Ishikawa (cell line): ENCODE measurements around the gene FBXO21.

ENCODE experiments used
- CEBPB ChIP-seq: IDR thresholded peaks from 2 replicates; pipeline ENCODE4 v1.6.1; 2012
- CREB1 ChIP-seq: IDR thresholded peaks from 2 replicates; pipeline ENCODE4 v1.6.1; 2012; ENCODE audit warnings: low read depth
- EGR1 ChIP-seq: IDR thresholded peaks from 2 replicates; pipeline ENCODE4 v1.6.1; 2012
- EP300 ChIP-seq: IDR thresholded peaks from 2 replicates; pipeline ENCODE4 v1.6.1; 2012; ENCODE audit warnings: borderline replicate concordance
- FOXM1 ChIP-seq: IDR thresholded peaks from 2 replicates; pipeline ENCODE4 v1.6.1; 2012; ENCODE audit warnings: low read depth, borderline replicate concordance
- NFIC ChIP-seq: IDR thresholded peaks from 2 replicates; pipeline ENCODE4 v1.6.1; 2012
- RAD21 ChIP-seq: IDR thresholded peaks from 2 replicates; pipeline ENCODE4 v1.6.1; 2012; ENCODE audit warnings: low read depth
- TAF1 ChIP-seq: IDR thresholded peaks from 2 replicates; pipeline ENCODE4 v1.6.1; 2012; ENCODE audit warnings: low read depth, mild to moderate bottlenecking
- TCF12 ChIP-seq: IDR thresholded peaks from 2 replicates; pipeline ENCODE4 v1.6.1; 2012; ENCODE audit warnings: low read depth
- TEAD4 ChIP-seq: IDR thresholded peaks from 2 replicates; pipeline ENCODE4 v1.6.1; 2012
- YY1 ChIP-seq: IDR thresholded peaks from 2 replicates; pipeline ENCODE4 v1.6.1; 2012; ENCODE audit warnings: low read depth
- ZBTB7A ChIP-seq: IDR thresholded peaks from 2 replicates; pipeline ENCODE4 v1.6.1; 2012; ENCODE audit warnings: low read depth
- TF ChIP-seq, protein P1 (sequence below): IDR thresholded peaks from 2 replicates; pipeline ENCODE4 v1.6.1; 2012; ENCODE audit warnings: low read depth, mild to moderate bottlenecking
- TF ChIP-seq, protein P2 (sequence below): IDR thresholded peaks from 2 replicates; pipeline ENCODE4 v1.6.1; 2012
- TF ChIP-seq, protein P3 (sequence below): IDR thresholded peaks from 2 replicates; pipeline ENCODE4 v1.6.1; 2012

The FBXO21 gene

DNA sequence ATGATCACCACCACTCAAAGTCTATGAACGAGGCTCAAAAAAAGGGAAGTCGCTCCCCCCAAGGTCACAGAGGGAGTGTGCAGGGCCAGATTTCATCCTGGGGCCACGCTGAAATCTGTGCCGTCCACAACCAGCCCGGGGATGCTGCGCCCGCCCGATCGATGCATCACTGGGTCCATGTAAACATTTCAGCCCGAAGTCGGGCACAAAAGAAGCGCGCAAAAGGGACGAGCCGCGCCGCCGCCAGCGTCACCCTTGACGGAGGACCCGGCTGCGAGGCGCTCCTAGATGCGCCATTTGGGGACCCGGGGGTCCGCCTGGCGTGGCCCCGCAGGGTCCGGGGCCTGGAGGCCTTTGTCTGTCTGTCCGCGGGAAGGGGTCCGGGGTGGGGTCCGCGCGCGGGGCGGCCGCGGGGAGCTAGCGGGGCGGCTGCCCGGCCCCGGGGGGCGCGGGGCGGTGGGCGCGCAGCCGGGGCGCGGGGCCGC lies 503 bp downstream of the FBXO21 start:
- TF ChIP-seq TCF12 (no peak), RAD21 (no peak), TAF1 (no peak), CREB1 (no peak), TEAD4 (no peak), FOXM1 (no peak), EP300 (no peak)

DNA sequence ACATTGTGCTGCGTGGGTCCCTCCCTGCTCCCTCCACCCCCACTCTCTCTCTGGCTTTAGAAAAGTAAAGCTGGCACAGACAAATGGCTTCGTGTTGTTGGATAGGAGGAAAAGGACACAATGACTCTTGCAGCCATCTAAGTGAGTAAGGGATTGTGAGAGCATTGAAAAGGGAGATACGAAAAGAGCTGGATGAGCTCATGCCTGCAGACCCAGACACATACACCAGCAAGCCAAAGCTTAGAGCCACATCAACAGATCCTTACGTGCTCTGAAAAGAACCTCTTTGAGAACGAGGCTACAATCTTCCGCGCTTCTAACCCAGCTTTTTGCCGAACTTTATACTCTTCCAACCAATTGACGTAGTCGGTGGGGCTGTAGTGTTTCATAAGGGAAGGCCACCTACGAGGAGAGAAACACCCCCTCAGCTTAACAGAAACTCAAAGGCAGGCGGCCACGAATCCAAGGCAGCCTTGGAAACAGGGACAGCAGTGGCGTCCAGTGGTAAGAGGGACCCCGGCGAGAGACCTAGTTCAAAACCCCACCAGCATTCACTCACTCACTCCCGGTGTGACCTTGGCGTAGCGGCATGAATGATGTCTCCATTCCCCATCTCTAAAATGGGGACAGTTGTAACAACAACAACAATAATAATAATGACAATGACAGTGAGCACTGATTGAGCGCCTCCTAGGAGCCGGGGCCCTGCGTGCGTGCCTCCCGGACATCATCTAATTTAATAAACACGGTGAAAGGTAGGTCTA lies 1.1 kb downstream of the FBXO21 start:
- TF ChIP-seq TAF1, result no peak
- TF ChIP-seq, protein P1, sequence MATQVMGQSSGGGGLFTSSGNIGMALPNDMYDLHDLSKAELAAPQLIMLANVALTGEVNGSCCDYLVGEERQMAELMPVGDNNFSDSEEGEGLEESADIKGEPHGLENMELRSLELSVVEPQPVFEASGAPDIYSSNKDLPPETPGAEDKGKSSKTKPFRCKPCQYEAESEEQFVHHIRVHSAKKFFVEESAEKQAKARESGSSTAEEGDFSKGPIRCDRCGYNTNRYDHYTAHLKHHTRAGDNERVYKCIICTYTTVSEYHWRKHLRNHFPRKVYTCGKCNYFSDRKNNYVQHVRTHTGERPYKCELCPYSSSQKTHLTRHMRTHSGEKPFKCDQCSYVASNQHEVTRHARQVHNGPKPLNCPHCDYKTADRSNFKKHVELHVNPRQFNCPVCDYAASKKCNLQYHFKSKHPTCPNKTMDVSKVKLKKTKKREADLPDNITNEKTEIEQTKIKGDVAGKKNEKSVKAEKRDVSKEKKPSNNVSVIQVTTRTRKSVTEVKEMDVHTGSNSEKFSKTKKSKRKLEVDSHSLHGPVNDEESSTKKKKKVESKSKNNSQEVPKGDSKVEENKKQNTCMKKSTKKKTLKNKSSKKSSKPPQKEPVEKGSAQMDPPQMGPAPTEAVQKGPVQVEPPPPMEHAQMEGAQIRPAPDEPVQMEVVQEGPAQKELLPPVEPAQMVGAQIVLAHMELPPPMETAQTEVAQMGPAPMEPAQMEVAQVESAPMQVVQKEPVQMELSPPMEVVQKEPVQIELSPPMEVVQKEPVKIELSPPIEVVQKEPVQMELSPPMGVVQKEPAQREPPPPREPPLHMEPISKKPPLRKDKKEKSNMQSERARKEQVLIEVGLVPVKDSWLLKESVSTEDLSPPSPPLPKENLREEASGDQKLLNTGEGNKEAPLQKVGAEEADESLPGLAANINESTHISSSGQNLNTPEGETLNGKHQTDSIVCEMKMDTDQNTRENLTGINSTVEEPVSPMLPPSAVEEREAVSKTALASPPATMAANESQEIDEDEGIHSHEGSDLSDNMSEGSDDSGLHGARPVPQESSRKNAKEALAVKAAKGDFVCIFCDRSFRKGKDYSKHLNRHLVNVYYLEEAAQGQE, result no peak
- no peak for TF ChIP-seq ZBTB7A
- TF ChIP-seq, protein P2, sequence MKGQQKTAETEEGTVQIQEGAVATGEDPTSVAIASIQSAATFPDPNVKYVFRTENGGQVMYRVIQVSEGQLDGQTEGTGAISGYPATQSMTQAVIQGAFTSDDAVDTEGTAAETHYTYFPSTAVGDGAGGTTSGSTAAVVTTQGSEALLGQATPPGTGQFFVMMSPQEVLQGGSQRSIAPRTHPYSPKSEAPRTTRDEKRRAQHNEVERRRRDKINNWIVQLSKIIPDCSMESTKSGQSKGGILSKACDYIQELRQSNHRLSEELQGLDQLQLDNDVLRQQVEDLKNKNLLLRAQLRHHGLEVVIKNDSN, result no peak
- TF ChIP-seq CREB1, result no peak
- no peak for TF ChIP-seq RAD21
- TF ChIP-seq YY1, result no peak
- no peak for TF ChIP-seq CEBPB
- no peak for TF ChIP-seq EGR1
- TF ChIP-seq TEAD4, result no peak
- no peak for TF ChIP-seq EP300

DNA sequence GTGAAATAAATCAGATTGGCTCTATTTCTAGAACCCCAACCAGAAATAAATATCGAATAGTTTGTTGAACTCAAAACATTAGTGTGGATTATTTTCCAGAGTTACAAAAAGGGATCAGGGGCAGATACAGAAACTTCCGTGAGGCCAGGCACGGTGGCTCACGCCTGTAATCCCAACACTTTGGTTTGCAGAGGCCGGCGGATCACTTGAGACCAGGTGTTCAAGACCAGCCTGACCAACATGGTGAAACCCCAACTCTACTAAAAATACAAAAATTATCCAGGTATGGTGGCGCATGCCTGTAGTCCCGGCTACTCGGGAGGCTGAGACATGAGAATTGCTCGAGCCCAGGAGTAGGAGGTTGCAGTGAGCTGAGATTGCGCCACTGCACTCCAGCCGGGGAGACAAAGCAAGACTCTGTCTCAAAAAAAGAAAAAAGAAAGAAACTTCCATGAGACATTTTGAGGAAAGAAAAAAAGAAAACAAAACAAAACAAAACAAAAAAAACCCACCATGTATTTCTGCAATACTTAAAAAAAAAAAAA lies 2.1 kb downstream of the FBXO21 start:
- no peak for TF ChIP-seq YY1
- TF ChIP-seq FOXM1, result no peak
- no peak for TF ChIP-seq CREB1

DNA sequence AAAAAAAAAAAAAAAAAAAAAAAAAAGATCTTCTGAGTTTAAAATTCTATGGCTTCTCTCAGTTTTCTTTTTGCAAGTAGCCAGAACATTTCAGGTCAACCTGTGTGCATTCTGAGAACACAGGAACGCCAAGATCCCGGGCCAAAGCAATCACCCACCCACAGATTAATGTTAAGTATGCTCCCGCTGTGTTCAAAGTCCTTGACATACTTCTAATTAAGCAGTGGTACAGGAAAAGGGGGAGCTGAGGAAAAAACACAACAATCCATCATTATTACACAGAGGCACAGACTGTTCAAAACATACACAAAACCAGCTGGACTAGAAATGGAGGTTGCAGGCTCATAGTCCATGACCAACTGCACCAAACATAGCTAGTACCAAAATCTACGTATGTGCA lies 2.8 kb downstream of the FBXO21 start:
- TF ChIP-seq TAF1 (no peak), CEBPB (no peak), CREB1 (no peak), YY1 (no peak), EGR1 (no peak), EP300 (no peak), FOXM1 (no peak), TCF12 (no peak), RAD21 (no peak), ZBTB7A (no peak), NFIC (no peak), TEAD4 (no peak)
- TF ChIP-seq, protein P2, result no peak
- TF ChIP-seq, protein P1, result no peak
- TF ChIP-seq, protein P3, sequence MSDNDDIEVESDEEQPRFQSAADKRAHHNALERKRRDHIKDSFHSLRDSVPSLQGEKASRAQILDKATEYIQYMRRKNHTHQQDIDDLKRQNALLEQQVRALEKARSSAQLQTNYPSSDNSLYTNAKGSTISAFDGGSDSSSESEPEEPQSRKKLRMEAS, result no peak

DNA sequence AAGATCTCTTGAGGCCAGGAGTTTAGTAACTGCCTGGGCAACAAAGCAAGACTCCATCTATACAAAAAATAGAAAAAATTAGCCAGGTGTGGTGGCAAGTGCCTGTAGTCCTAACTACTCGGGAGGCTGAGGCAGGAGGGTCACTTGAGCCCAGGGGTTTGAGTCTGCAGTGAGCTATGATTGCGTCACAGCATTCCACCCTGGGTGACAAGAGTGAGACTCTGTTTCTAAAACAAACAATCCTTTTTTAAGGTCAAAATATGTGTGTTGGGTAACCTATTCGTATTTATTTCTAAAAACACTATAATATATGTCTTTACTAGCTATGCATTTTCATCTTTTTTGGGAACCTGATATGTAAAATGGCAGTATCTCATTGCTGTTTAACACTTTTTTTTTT lies 7.4 kb downstream of the FBXO21 start:
- TF ChIP-seq, protein P2, result no peak
- TF ChIP-seq FOXM1, result no peak
- no peak for TF ChIP-seq TCF12
- TF ChIP-seq CREB1, result no peak
- TF ChIP-seq CEBPB, result no peak
- TF ChIP-seq TEAD4, result no peak
- TF ChIP-seq RAD21, result no peak
- TF ChIP-seq EGR1, result no peak
- no peak for TF ChIP-seq YY1
- TF ChIP-seq, protein P3, result no peak
- TF ChIP-seq NFIC, result no peak
- TF ChIP-seq, protein P1, result no peak
- no peak for TF ChIP-seq ZBTB7A
- TF ChIP-seq TAF1, result no peak
- TF ChIP-seq EP300, result no peak
